B cell (primary cell): ENCODE results near the gene MOB2. TPM values are rescaled to one million over a fixed set of nuclear protein-coding genes. Genes with fewer than 3 reads are reported as not detected.

ENCODE experiments used
- ATAC-seq: fragments of 200-7000 bp; cut with Tn5 transposase; one replicate; pipeline ENCODE4 v1.10.0; 2021; ENCODE audit warnings: low read depth, mild to moderate bottlenecking, moderate number of reproducible peaks, moderate library complexity
- CTCF ChIA-PET: fragments of 350-600 bp; sonication (Branson Sonifier 250); formaldehyde crosslinking; loops from one replicate; lab custom pipeline; 2021; ENCODE audit warnings: antibody characterized with exemption, inconsistent platforms; lab: Charles Lee
- POLR2A ChIA-PET: fragments of 350-600 bp; sonication (Branson Sonifier 250); formaldehyde crosslinking; loops from one replicate; lab custom pipeline; 2021; ENCODE audit warnings: antibody characterized with exemption; lab: Charles Lee
- DNase-seq: peaks from one replicate; pipeline ENCODE4 v3.0.0; 2013
- H2AFZ ChIP-seq: 2 replicates; pipeline ENCODE4 v1.6.1; 2012; ENCODE audit warnings: mild to moderate bottlenecking, low read depth, low read length; ENCODE audit not compliant: insufficient read depth, poor library complexity, severe bottlenecking
- H3K27ac ChIP-seq, 2 donors: 1 replicate in 1 of 2; 2 replicates in 1 of 2; pipeline ENCODE4 v1.5.1; 2012 to 2013; ENCODE audit warnings: low read length in 2 of 2, mild to moderate bottlenecking in 2 of 2, moderate library complexity in 1 of 2
- H3K27me3 ChIP-seq, 4 experiments: fragments of 200-600 bp in 1 of 4; sonication (generic) in 1 of 4; replicated peaks in 1 of 4; 1 replicate in 2 of 4; 2 replicates in 2 of 4; pipeline versions ENCODE4 v1.6.1 to v1.7.0; 2013 to 2016; ENCODE audit warnings: low read length in 3 of 4, mild to moderate bottlenecking in 2 of 4, mixed read lengths in 1 of 4, moderate library complexity in 1 of 4; ENCODE audit not compliant: insufficient read depth in 4 of 4, control insufficient read depth in 3 of 4; ENCODE audit errors: control extremely low read depth in 1 of 4
- H3K36me3 ChIP-seq, 2 experiments: replicated peaks in 1 of 2; 1 replicate in 1 of 2; 2 replicates in 1 of 2; pipeline versions ENCODE4 v1.6.1 to v1.7.1; 2013; ENCODE audit warnings: low read length in 1 of 2; ENCODE audit not compliant: insufficient read depth in 2 of 2, control insufficient read depth in 1 of 2; ENCODE audit errors: control extremely low read depth in 1 of 2, extremely low read depth in 1 of 2
- H3K4me1 ChIP-seq, 2 donors: fragments of 200-600 bp in 1 of 2; sonication (generic) in 1 of 2; 1 replicate in 1 of 2; 2 replicates in 1 of 2; pipeline versions ENCODE4 v1.5.1 to v1.6.1; 2013 to 2017; ENCODE audit warnings: low read length in 2 of 2; ENCODE audit not compliant: control insufficient read depth in 2 of 2, insufficient read depth in 2 of 2
- H3K4me2 ChIP-seq: replicated peaks from 2 replicates; pipeline ENCODE3; 2012; ENCODE audit warnings: mild to moderate bottlenecking, low read depth, low read length; ENCODE audit not compliant: poor library complexity, severe bottlenecking
- H3K4me3 ChIP-seq, 5 experiments: fragments of 200-600 bp in 1 of 5; sonication (generic) in 1 of 5; 1 replicate in 3 of 5; 2 replicates in 2 of 5; pipeline versions ENCODE4 v1.5.1 to v1.7.0; 2011 to 2016; ENCODE audit warnings: low read length in 4 of 5, mild to moderate bottlenecking in 4 of 5, low read depth in 2 of 5, control low read depth in 1 of 5, moderate library complexity in 1 of 5; ENCODE audit not compliant: insufficient read depth in 1 of 5; ENCODE audit errors: control extremely low read depth in 1 of 5, extremely low read depth in 1 of 5
- H3K79me2 ChIP-seq: fragments of 200-600 bp; sonication (generic); one replicate; pipeline ENCODE4 v1.6.0; 2016; ENCODE audit warnings: low read length; ENCODE audit not compliant: control insufficient read depth, insufficient read depth
- H3K9ac ChIP-seq: fragments of 200-600 bp; sonication (generic); 2 replicates; pipeline ENCODE4 v1.6.1; 2017; ENCODE audit warnings: mild to moderate bottlenecking, low read length, moderate library complexity
- H3K9me3 ChIP-seq, 3 donors: one replicate each; pipeline versions ENCODE4 v1.6.1 to v1.7.1; 2013; ENCODE audit warnings: low read length in 2 of 3; ENCODE audit not compliant: control insufficient read depth in 2 of 3, insufficient read depth in 1 of 3; ENCODE audit errors: control extremely low read depth in 1 of 3
- H4K20me1 ChIP-seq: 2 replicates; pipeline ENCODE4 v1.6.0; 2012; ENCODE audit warnings: mild to moderate bottlenecking, low read length; ENCODE audit not compliant: insufficient read depth, control insufficient read depth, poor library complexity, severe bottlenecking
- H3K27ac Mint-ChIP-seq: one replicate; pipeline ENCODE4 v1.8.0; 2021; ENCODE audit warnings: mixed read lengths
- H3K27me3 Mint-ChIP-seq: one replicate; pipeline ENCODE4 v1.8.0; 2021; ENCODE audit warnings: mixed read lengths
- H3K4me1 Mint-ChIP-seq: one replicate; pipeline ENCODE4 v1.8.0; 2021; ENCODE audit warnings: mixed read lengths
- H3K4me3 Mint-ChIP-seq: one replicate; pipeline ENCODE4 v1.8.0; 2021; ENCODE audit warnings: mixed read lengths
- H3K9me3 Mint-ChIP-seq: one replicate; pipeline ENCODE4 v1.8.0; 2022; ENCODE audit warnings: mixed read lengths; ENCODE audit not compliant: insufficient read depth
- EZH2 ChIP-seq: IDR thresholded peaks from 2 replicates; pipeline ENCODE4 v1.6.1; 2012; ENCODE audit warnings: borderline replicate concordance, low read depth, mild to moderate bottlenecking, moderate library complexity, low read length; ENCODE audit not compliant: insufficient read depth, poor library complexity, severe bottlenecking
- WGBS: methylation state at CpG from one replicate; pipeline ENCODE4 v1.1.5; 2013; ENCODE audit warnings: missing lambda C conversion rate; ENCODE audit not compliant: insufficient coverage; 5-methylcytosine and 5-hydroxymethylcytosine counted together
- intact Hi-C: fragments of 100-400 bp; cut with micrococcal nuclease; formaldehyde crosslinking; loops from one replicate; pipeline ENCODE4 v1.10.0; 2022
- polyA plus RNA-seq: library from polyadenylated mRNA; depleted of rRNA; stranded (reverse); fragments of >200 nt; gene quantifications from 2 replicates; pipeline ENCODE4 v1.2.3, GENCODE V29; 2012
- total RNA-seq, 2 donors: library from RNA; stranded (reverse); fragments of 120-200 nt in 1 of 2; gene quantifications; 1 replicate in 1 of 2; 2 replicates in 1 of 2; pipeline versions ENCODE4 v1.2.3 to v1.2.4, GENCODE V29; 2013 to 2022
- TF ChIP-seq, protein P1 (sequence below): fragments of 200-600 bp; IDR thresholded peaks from one replicate; pipeline ENCODE4 v1.8.0; 2022; ENCODE audit warnings: antibody characterized with exemption, mild to moderate bottlenecking

The MOB2 gene
- total and polyA plus RNA-seq, 2 donors (not counting 1 experiment from before 2014, with no cell fraction given), result 55.7 to 57.6 TPM

DNA sequence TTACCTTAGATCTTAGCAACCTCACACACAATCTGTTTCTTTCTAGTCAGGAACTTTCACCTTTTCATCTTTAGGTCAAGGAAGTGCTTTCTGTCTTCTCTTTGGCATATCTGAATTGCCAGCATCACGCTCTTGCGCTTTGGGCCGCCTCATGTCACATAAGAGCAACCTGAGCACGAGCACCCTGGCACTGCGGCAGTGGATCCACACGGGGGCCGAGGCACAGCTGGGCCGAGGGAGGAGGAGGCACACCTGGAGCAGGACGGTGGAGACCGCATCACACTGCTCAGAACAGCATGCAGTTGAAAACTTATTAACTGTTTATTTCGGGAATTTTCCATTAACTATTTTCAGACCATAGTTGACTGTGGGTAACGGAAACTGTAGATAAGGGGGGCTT, 10.7 kb downstream of the MOB2 start:
- no peaks in the 10 kb centered on the region for H3K27me3 Mint-ChIP-seq
- no peak for ATAC-seq

DNA sequence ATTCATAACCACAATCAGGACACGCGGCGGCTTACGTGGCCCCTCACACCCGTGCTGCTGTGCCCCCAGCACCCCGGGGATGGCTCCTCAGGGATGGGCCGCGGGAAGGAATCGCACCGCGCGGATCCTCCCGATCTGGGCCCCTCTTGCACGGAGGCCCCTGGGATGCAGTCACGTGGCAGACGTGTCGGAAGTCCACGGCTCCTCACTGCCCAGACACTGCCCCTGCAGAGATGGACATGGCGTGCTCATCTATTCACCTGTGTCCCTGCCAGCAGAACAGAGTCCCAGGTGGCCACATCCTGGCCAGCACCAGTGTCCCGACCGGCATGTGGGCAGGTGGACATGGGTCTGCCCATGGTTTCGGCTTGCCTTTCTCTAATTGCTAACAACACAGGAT, 12.8 kb downstream of the MOB2 start:
- POLR2A ChIA-PET, result no interaction called here

More for the DNA sequence above, 10.7 kb downstream of the MOB2 start:
- WGBS, result 97% methylated on average over 8 of the region's 12 CpGs
- CTCF ChIA-PET, result no interaction called here
- H3K27ac Mint-ChIP-seq, result no peak overlapping the region
- no peak overlapping the region for H3K27ac ChIP-seq
- no peaks in the 10 kb centered on the region for H3K9me3 ChIP-seq
- no peaks in the 10 kb centered on the region for H3K4me1 Mint-ChIP-seq
- H3K4me3 Mint-ChIP-seq, result no peak overlapping the region
- no peaks in the 10 kb centered on the region for H3K9me3 Mint-ChIP-seq
- H3K9ac ChIP-seq, result no peak overlapping the region
- no peaks in the 10 kb centered on the region for H3K4me1 ChIP-seq
- no peak overlapping the region for H3K4me2 ChIP-seq
- DNase-seq, result no peak
- no peaks in the 10 kb centered on the region for H3K79me2 ChIP-seq
- peaks cover 0 to 77% of the 10 kb centered on the region in 2 experiments for H3K36me3 ChIP-seq
- no peak overlapping the region for H3K4me3 ChIP-seq
- H2AFZ ChIP-seq, result no peak overlapping the region
- intact Hi-C loops, result no loop called here
- H3K27me3 ChIP-seq, result no peaks in the 10 kb centered on the region
- no peak for TF ChIP-seq EZH2
- TF ChIP-seq, protein P1, sequence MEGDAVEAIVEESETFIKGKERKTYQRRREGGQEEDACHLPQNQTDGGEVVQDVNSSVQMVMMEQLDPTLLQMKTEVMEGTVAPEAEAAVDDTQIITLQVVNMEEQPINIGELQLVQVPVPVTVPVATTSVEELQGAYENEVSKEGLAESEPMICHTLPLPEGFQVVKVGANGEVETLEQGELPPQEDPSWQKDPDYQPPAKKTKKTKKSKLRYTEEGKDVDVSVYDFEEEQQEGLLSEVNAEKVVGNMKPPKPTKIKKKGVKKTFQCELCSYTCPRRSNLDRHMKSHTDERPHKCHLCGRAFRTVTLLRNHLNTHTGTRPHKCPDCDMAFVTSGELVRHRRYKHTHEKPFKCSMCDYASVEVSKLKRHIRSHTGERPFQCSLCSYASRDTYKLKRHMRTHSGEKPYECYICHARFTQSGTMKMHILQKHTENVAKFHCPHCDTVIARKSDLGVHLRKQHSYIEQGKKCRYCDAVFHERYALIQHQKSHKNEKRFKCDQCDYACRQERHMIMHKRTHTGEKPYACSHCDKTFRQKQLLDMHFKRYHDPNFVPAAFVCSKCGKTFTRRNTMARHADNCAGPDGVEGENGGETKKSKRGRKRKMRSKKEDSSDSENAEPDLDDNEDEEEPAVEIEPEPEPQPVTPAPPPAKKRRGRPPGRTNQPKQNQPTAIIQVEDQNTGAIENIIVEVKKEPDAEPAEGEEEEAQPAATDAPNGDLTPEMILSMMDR, result no peak
- H4K20me1 ChIP-seq, result peaks cover 19% of the 10 kb centered on the region
- POLR2A ChIA-PET, result no interaction called here

More for the DNA sequence above, 12.8 kb downstream of the MOB2 start:
- TF ChIP-seq EZH2, result no peak
- TF ChIP-seq, protein P1, result no peak
- WGBS, result 99% methylated on average over 21 of the region's 22 CpGs
- ATAC-seq, result no peak
- Histone ChIP-seq H3K27ac (no peak overlapping the region), H3K4me2 (no peak overlapping the region), H3K36me3 (peaks cover 0 to 67% of the 10 kb centered on the region in 2 experiments), H3K4me3 (no peak overlapping the region), H3K9me3 (no peaks in the 10 kb centered on the region), H3K9ac (no peak overlapping the region), H3K79me2 (no peaks in the 10 kb centered on the region), H2AFZ (no peak overlapping the region), H3K27me3 (no peaks in the 10 kb centered on the region), H3K4me1 (no peaks in the 10 kb centered on the region), H4K20me1 (peaks cover under 1% of the 10 kb centered on the region)
- CTCF ChIA-PET, result no interaction called here
- Mint-ChIP-seq H3K27me3 (no peaks in the 10 kb centered on the region), H3K9me3 (no peaks in the 10 kb centered on the region), H3K27ac (no peak overlapping the region), H3K4me1 (no peaks in the 10 kb centered on the region), H3K4me3 (no peak overlapping the region)
- intact Hi-C loops, result no loop called here
- DNase-seq, result no peak
